Stimulated activated CD4-positive, alpha-beta T cell treated with anti-CD3 and anti-CD28 coated beads, TNF-alpha, amount 100 ng/mL, for 24 hours (primary cell): ENCODE data around the gene LDLRAD2.
"Not testable (repeated sequence)": the region's sequence is repeated elsewhere in the genome, so short reads cannot be mapped to it uniquely, and the experiment has no call there.

Experiments used
- DNase-seq, 3 experiments: peaks; one replicate each; pipeline ENCODE4 v3.0.0-alpha.2; 2020; ENCODE audit warnings: low read depth in 3 of 3

The LDLRAD2 gene

DNA sequence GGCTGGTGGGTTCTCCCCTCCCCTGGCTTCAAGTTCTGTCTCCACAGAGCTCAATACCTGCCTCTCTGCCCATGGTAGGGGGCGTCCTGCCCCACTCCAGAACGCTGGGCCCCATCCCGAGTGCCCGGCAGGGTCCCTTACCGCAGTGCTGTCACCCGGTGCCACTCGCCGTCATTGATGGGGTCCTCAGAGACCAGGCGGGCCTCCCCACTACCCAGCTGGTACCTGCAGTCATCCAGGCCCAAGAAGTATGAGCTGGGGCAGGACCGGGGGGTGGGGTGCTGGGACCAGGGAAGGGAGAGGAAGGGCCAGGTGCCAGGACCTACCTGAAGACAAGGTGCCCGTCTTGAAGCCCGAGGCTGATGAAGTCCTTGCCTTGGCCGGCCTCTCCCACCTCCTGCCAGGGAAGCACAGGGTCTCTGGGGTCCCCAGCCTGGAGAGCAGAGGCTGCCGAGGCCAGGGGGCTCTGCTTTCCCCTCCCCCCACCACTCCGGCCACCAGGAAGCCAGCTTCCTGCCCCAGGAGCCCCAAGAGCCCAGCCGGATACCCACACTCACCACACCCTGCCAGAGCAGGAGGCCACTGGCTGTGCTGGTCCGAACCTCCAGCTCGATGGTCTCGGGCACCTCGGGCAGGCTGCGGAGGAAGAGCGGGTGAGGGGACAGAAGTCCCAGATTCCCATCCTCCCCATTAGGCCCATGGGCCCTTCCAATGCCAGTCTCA lies 12.1 kb downstream of the LDLRAD2 start:
- DNase-seq = no peak

DNA sequence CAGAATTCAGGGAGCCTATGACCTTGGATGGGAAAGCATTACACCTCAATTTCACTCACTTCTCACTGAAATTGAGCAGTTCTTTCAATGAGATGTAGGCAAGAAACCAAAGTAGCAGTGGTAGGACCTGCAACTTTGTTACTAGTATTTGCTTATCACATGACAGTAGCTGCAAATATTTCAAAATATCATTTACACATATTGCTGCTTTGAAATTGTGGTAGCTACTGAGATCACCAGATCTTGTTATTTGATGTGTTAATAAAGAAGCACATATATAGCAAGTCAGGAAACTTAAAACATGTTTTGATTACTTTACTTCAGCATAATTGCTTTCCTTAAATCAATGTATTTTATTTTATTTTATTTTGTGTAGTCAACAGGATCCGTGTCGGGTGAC lies 12.9 kb downstream of the LDLRAD2 start:
- no peak for DNase-seq

DNA sequence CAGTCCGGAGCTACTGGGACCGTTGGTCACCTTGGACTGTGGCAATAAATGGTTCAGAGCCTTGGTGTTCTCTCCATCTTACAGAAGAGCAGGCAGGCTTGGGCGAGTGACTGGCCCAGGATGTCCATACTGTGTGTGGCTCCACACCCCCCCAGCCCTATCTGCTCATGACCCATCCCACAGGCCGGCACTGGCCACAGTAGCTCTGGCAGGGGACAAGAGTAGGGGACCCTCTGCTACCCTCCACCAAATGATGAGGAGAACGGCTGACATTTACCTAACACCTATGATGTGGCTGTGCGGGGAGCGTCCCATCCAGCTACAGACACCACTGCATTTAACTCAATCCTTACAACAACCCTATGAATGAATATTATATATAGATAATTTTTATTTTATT lies 13.3 kb downstream of the LDLRAD2 start:
- no peak for DNase-seq

DNA sequence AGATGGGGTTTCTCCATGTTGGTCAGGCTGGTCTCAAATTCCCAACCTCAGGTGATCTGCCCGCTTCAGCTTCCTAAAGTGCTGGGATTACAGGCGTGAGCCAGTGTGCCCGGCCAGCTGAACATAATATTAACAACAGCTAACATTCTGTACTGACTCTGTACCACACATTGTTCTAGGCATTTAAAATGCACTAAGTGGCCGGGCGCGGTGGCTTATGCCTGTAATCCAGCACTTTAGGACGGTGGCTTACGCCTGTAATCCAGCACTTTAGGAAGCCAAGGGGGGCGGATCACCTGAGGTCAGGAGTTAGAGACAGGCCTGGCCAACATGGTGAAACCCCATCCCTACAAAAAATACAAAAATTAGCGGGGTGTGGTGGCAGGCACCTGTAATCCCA lies 14.6 kb downstream of the LDLRAD2 start:
- DNase-seq = not testable (repeated sequence)

DNA sequence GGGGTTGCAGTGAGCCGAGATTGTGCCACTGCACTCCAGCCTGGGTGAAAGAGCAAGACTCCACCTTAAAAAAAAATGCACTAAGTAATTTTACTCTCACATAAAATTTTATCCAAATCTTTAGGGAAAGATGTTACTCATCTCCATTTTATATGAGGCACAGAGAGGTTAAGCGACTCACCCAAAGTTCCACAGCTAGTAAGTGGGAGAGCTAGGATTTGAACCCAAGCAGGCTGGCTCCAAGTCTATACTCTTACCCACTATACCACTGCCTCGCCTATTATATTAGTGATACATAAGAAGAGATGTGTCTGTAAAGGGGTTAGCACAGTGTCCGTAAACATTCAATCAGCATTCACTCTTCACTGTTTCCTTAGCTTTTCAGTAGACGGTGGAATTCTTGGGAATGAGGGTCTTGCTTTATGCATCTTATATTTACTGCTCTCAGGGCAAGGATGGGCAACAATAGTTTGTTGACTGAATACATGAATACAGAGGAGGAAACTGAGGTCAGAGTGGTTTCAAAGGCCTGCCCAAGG lies 15.1 kb downstream of the LDLRAD2 start:
- no peak for DNase-seq

DNA sequence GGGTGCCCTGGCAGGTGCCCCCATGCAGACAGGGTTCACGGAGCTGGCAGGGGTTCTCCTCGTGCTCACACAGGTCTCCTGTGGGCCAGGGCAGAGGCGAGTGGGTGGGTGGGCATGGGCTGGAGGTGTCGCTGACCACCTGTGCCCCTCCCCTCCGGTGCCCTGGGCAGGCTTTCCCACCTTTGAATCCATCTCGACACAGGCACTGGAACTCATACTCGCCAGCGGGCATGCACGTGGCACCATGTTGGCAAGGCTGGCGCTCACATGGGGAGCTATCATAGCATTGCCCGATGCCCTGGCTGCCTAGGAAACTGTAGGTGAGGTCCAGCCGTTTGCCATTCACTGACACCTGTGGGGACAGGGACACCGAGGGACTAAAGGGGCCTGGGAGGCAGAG lies 16.0 kb downstream of the LDLRAD2 start:
- no peak for DNase-seq

DNA sequence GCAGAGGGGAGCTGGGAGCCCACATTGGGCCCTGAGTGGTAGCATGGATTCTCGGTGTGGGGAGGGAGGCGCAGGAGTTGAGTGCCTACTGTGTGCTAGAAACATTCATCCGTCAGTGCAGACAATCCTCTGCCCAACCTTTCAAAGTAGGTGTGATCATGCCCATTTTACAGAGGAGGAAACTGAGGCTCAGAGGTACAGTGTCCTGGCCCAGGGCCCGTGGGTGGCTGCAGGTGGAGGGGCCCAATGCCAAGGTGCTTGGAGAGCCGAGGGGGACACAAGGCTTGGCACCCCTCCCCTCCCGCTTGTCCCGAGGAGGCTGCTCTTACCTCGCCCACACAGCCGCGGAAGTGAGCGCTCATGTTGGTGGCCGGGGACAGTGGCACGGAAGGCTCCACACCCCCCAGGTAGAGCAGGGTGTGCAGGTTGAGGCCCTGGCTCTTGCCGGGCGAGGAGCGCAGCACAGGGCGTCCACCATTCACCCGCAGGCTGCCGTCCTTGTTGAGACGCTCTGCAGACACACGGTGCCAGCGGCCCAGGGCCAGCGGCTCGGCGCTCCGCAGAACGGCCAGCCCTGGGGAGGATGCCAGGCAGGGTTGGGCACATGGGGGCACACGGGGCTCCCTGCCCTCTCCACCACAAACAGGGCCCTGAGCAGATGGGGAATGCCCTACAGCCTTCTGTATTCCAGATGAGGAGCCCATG lies 16.6 kb downstream of the LDLRAD2 start:
- no peak for DNase-seq

DNA sequence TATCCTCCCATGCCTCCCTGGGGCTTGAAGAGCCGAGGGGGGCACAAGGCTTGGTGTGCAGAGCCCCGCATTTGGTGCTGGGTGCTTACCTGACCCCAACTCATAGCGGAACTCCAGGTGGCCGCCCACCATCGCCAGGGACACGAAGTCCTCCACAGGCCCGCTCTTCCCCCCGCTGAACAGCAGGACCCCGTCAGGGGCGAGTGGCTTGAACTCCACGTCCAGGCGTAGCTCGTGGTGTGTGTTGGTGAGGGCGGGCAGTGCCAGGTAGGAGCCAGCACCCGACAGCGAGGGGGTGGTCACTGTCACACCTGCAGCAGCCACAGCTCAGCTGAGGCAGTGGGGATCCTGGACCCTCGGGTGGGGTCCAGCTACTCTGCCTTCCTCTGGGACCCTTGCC lies 17.2 kb downstream of the LDLRAD2 start:
- DNase-seq = no peak

DNA sequence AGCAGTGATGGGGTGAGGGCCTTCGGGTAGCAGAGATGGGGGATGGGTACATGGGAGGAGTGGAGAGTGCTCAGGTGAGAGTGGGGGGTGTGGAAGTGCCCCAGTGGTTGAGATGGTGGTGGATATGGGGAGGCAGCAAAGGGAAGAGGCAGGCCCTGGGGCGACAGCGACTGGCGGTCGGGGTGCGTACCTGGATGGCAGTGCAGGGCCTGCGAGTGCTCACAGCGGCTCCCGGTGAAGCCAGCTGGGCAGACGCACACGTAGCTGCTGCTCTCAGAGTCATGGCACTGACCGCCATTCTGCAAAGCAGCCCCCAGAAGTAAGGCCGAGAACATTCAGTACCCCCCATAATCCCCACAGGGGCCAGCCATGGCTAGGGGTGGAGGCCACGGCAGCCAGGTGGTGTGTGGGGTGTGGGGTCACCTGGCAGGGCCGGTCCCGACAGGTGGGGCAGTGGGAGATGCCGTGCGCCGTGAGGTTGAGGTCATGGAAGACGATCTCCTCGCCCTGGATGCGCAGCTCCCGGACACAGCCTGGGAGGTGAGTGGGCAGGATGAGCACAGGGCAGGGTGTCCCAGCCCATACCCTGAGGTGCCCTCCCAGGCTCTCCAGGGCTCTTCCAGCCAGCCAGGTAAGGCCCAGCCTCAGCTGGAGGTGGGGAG lies 18.9 kb downstream of the LDLRAD2 start:
- no peak for DNase-seq

DNA sequence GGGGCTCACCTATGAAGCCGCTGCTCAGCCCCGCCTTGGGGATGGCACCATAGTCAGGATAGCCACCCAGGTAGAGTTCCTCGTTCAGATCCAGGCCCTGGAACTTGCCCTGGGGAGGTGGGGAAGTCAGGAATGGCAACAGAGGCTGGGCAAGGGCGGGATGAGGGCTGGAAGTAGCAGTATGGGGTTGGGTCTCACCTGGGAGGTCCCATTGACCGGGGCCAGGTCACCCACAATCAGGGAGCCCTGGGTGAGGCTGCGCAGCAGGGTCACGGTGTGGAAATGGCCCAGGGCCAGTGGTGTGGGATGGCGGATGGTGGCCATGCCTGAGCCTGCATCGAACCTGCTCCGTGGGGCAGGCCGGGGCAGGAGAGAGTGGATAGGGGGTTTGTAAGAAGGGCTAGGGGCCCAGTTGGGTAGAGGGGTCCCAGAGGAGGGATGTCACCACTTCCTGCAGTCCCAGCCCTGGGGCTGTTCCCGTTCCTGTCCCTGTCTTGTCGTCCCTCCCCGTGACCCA lies 19.4 kb downstream of the LDLRAD2 start:
- DNase-seq = no peak

DNA sequence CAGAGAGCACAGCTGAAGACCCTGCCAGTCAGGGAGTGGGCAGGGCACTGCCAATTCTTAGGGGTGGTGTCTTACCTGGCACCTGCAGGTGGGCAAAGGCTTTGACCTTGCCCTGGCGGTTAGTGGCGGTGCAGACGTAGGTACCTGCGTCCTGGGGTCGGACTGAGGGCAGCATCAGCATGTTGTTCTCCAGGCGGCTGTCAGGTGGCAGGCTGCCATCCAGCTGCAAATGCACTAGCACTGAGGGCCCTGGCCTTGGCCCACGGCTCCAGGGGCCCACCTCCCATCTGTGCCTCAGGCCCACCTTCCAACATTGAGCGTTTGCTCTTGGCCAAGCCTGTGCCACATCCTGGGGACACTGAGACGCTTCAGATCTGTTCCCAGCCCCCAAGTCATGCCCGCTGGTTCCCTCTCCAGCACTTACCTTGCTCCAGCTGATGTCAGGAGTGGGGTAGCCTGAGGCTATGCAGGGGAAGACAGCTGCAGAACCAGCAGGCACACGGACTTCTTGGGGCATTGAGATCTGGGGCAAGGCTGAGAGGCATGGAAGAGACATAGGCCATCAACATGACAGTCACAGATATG lies 21.4 kb downstream of the LDLRAD2 start:
- no peak for DNase-seq

DNA sequence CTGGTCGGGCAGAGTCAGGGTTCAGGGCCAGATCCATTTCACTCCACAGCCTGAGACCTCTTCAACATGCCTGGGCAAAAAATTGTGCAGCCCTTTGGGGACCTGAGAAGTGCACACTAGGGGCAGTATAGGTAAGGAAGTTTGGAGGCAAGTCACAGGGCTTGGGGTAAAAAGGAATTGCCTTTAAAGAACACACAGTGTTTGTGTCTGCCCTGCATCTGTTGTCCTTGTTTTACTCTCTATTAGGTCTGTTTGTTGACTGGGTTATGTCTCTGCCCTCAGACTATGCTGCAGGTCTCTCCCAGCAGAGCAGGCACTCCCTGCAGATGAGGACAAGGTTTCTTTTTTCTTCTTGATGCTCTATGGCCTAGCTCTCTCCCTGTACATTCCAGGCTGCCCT lies 22.0 kb downstream of the LDLRAD2 start:
- no peak for DNase-seq

DNA sequence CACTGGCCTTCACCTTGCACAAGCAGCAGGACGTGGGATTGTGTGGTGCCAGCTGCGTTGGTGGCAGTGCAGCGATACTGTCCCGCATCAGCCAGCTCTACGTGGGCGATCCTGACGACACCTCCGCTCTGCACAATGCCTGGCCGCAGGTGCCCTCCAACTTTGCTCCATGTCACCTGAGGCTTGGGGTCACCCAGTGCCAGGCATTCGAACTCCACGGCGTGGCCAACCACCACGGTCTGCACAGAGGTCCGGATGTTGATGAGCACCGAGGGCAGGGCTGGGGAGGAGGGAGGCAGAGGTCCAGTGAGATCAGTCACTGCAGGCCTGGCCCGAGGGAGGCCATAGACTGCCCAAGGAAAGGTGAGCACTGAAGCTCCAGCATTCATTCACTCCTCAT lies 22.6 kb downstream of the LDLRAD2 start:
- no peak for DNase-seq

DNA sequence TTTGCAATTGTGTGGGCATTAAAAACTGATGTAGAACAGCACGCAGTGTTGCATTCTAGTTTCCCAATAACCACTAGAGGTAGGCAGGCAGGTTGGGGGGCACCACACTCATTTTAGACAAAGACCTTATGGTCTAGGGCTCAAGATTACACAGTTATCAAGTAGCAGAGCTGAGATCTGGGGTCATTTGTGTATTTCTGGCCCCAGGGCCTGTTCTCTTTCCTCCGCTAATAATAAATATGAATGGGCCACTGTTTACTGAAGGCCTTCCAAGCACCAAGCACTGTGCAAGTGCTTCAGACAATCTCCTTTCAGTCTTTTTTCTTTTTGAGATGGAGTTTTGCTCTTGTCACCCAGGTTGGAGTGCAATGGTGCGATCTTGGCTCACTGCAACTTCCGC lies 23.9 kb downstream of the LDLRAD2 start:
- DNase-seq = no peak

DNA sequence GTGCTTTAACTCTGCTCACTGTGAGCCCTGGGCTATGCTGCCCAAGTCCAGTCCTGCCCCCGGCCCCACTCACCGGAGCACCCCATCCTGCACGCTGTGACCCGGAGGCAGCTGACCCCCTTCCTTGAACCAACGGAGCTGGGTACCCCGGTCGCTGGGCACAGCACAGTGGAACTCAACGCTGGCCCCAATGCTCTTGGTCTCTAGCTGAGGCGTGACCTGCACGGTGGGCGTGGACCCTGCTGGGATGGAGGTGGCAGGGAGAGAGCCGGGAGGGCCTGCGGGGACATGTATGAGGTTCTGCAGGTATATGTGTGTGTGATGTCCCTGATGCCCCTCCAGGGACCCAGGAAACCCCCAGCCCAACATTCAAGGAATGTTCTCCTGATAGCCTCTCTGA lies 24.7 kb downstream of the LDLRAD2 start:
- DNase-seq = no peak

DNA sequence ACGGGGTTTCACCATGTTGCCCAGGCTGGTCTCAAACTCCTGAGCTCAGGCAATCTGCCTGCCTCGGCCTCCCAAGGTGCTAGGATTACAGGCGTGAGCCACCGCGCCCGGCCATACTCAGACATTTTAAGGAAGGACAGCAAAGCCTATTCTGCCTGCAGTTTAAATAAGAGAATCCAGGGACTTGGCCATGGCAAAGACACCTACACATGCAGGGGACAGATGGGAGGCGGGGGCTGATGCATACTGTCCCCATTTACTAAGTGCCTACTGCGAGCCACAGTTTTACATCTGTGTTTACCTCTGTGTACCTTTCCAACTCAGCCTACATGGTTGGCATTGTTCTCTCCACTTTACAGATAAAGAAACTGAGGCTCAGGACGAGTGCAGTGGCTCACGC lies 25.4 kb downstream of the LDLRAD2 start:
- no peak for DNase-seq

DNA sequence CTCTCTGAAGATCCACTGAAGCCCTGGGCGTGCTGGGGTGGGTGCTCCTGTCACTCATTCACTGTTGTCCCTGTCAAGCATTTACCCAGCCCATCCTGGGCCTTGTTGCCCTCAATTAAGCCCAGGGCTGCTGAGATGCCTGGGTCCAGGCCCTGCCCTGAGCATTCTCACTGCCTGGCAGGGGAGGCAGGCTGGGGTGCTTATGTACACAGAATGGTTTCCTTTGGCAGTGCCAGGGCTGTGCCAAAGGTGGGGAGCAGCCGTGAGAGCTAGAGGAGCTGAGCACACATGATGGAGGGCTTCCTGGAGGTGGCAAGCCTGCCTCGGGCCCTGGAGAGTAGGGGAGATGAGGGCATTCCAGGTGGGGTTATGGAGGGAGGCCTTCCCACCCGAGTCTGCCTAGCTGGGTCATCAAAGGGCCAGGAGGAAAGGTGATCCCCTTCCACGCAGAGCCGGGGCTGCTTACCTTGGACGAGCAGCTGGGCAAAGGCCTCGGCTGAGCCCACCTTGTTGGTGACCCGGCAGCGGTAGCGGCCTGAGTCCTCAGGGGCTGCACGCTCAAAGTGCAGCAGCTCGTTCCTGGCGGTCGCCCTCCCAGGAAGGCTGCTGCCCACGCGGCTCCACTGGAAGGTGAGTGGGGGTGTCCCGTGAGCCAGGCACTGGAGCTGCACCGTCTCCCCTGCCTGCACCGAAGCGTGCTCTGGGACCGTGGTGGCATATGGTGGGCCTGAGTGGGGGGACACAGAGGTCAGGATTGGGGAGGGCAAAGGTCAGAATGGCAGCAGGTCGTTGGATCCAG lies 26.5 kb downstream of the LDLRAD2 start:
- DNase-seq = no peak

DNA sequence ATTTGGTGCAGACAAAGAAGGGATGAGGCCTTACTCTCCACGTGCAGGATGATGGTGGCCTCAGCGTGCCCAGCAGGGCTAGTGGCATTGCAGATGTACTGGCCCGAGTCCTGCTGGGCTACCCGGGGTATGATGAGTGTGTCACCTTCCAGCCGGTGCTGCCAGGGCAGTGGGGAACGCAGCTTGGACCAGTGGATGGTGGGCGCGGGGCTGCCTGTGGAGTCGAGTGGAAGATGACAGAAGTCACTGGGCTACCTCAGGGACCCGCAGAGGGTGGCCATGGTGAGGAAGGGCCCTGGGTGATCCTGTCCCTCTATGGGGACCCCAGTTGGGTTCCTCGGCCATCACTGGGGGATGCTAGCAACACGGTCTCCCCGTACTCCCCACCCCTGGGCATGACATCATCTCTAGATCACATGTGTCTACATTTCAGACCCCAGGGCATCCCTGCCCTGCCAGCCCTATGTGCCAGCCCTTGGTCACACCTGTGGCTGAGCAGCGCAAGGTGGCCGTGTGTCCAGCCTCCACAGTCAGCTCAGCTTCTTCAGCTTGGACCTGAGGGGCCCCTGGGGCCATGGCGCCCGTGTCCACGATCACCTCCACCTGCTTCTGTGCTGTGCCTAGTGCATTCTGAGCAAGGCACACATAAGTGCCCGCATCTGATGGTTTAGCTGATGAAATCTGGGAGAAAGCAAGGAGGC lies 27.4 kb downstream of the LDLRAD2 start:
- DNase-seq = no peak

DNA sequence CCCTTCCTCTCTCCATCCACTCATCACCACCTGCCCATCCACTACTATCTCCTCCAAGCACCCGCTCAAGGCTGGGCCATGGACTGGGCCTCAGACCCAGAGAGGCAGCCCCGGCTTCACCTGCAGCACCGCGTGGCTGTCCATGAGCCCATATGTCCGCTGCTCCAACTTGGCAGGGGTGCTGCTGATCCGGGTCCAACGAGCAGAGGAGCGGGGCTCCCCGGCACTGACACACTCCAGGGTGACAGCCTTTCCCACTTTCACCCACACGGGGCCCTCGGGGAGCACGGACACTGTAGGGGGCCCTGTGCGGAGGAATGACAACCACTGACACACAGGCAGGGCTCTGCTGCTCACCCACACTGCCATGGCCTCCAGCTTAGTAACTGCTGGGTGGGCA lies 28.9 kb downstream of the LDLRAD2 start:
- DNase-seq = no peak

DNA sequence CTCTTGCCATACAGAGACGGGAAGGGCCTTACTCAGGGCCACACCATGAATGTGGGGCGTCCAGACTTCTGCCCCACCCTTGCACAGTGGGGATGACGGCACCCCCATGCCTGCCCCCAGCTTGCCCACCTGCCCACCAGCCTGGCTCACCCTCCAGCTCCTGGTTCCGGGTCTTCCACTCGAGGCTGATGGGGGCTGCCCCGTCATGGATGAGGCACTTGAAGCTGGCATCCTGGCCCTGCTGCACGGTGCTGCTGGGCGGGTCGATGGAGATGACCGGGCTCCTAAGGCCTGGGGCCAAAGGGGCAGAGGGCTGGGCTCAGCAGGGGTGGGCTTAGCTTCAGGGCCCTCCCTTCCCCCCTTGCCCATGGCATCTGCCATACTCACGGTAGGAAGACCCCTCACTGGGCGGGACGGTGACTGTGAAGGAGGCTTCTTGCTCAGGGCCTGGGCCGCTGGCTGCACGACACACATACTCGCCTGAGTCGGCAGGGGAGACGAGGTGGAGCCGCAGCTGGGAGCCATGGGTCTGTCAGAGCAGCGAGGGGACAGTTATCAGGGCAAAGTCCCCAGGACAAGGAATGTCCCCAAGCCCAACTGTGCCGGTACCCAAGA lies 29.9 kb downstream of the LDLRAD2 start:
- DNase-seq = no peak
